GM13976 (cell line): Measurements from ENCODE around the gene MYO1D.

ENCODE experiments used
- DNase-seq: peaks from one replicate; pipeline ENCODE4 v3.0.0; 2012; ENCODE audit warnings: low spot score
- in situ Hi-C: fragments of 300-500 bp; cut with MboI; formaldehyde crosslinking; loops from one replicate; pipeline ENCODE4 v1.12.0; 2022; ENCODE audit warnings: low sequenced_read_pairs, mixed read lengths, inconsistent platforms; ENCODE audit not compliant: unreplicated experiment
- TF ChIP-seq, protein P1 (sequence below): IDR thresholded peaks from 2 replicates; pipeline ENCODE4 v1.5.1; 2012; ENCODE audit warnings: borderline replicate concordance, mild to moderate bottlenecking; ENCODE audit not compliant: insufficient read depth; ENCODE audit errors: extremely low read depth, missing control alignments, control extremely low read depth

MYO1D gene

DNA sequence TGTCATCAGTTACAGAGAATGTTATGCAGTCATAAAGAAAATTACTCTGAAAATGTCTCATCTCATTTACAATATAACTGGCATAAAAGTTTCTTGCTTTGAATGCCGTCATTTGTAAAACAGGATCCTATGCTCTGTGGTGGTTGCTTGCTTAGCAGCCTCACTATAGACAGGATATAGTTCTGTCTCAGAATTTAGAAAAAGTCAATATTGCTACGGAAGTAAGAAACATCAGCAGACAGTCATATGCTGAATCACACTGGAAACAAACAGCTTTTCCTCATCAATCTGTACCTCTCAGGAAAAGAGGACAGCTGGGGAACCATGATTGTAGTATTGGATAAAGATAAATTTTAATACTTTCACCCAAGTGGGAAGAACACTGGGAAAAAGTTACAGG lies 105.5 kb downstream of the MYO1D start:
- in situ Hi-C loops = no loop called here
- DNase-seq = no peak
- TF ChIP-seq, protein P1, sequence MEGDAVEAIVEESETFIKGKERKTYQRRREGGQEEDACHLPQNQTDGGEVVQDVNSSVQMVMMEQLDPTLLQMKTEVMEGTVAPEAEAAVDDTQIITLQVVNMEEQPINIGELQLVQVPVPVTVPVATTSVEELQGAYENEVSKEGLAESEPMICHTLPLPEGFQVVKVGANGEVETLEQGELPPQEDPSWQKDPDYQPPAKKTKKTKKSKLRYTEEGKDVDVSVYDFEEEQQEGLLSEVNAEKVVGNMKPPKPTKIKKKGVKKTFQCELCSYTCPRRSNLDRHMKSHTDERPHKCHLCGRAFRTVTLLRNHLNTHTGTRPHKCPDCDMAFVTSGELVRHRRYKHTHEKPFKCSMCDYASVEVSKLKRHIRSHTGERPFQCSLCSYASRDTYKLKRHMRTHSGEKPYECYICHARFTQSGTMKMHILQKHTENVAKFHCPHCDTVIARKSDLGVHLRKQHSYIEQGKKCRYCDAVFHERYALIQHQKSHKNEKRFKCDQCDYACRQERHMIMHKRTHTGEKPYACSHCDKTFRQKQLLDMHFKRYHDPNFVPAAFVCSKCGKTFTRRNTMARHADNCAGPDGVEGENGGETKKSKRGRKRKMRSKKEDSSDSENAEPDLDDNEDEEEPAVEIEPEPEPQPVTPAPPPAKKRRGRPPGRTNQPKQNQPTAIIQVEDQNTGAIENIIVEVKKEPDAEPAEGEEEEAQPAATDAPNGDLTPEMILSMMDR = no peak

DNA sequence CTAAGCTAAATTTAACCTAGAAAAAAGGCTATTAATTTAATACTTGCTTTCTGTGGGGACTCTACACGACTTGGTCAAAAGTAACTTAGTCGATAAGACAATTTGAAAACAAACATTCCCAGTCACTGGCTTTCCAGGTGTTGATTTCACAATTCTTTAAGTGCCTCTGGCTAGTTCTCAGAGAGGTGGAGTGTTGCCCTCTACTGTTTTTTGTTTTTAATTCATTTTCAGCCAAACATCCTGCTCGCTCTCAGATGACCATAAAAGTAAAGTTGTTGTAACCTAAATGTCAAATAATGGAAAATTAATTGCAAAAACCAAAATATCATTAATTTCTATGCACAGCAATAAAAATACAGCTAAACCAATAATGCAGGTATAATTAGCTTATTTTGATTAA lies 107.1 kb downstream of the MYO1D start:
- TF ChIP-seq, protein P1 = no peak
- no peak for DNase-seq
- in situ Hi-C loops = loop anchor here (10.0 kb wide), 1 partner anchor 285 kb away; the partner anchor contains the start of gene CDK5R1

DNA sequence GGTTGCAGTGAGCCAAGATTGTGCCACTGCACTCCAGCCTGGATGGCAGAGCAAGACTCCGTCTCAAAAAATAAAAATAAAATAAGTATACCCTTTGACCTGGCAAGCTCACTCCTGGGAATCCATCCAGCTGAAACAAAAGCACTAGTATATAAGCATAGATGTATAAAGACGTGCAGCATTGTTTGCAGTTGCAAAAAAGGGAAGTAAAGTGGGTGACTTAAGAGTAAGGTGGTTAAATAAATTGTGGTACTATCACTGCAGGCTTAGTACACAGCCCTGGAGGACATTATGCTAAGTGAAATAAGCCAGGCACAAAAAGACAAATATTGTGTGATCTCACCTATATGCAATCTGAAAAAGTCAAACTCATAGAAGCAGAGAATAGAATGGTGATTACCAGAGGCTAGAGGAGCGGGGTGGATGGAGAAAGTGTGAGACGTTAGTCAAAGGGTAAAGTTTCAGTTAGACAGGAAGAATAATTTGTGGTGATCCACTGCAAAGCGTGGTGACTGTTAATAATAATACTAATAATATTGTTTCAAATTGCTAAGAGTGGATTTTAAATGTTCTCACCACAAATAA lies 113.0 kb downstream of the MYO1D start:
- in situ Hi-C loops = loop anchor here (10.0 kb wide), 1 partner anchor 279 kb away; the partner anchor contains the start of gene CDK5R1
- DNase-seq = no peak
- TF ChIP-seq, protein P1 = no peak

DNA sequence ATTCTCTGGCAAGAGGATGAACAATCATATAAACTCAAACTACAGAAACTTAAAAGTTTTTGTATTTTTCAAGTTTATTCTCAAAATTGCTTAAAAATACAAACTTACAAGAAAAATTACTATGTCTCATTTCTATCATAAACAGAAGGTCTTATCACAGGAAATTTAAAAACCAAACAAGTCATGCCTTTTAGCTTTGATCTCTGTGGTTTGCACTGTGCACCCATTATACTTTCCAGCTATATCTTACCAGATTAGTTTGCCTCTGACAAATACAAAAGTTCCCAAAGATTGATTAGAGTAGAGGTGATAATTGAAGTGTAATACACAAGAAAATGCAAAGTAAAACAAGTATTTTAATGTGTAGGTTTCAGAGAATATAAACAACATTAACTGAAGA lies 117.4 kb downstream of the MYO1D start:
- TF ChIP-seq, protein P1 = no peak
- in situ Hi-C loops = no loop called here
- no peak for DNase-seq

DNA sequence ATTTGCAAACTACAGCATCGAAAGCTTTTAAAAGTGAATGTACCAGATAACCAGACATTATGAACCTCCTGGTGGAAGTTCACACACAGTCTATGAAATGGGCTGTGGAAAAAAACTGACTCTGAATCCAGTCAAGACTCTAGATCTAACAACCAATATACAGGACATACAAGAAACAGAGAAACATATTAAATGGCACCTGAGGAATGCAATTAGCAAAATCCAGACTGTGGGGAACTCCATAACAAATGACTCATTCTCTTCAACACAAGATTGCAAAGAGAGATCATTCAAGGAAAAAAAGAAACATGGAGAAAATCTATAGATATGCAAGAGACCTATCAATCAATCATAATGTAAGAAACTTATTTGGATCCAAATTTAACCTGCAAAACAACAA lies 119.0 kb downstream of the MYO1D start:
- in situ Hi-C loops = no loop called here
- no peak for DNase-seq
- TF ChIP-seq, protein P1 = no peak

DNA sequence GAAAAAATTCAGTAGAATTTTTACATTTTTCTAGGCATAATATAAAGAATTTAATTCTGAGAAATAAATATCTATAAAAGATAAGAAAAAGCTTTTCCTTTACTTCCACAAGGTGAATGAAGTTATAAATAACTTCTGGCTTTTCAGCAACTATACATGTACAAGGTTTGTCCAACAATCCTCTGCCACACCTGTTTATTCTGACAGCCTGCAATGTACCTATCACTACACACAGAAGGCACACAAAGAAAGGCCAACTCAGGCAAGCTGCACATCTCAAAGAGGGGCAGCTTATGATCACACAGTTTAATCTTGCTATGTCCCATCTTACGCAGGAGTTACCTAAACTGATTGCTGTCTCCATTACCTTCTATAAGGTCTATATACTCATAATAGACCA lies 120.2 kb downstream of the MYO1D start:
- in situ Hi-C loops = no loop called here
- no peak for DNase-seq
- TF ChIP-seq, protein P1 = no peak
